NCI-H2196 treated with DMSO at 0.1 percent for 48 hours (cell line): ENCODE measurements around the gene AKT3.
"Not testable (repeated sequence)": the region's sequence is repeated elsewhere in the genome, so short reads cannot be mapped to it uniquely, and the experiment has no call there.

Experiments used
- DNase-seq: peaks from one replicate; lab custom pipeline; 2025; ENCODE audit not compliant: unreplicated experiment; lab: John Stamatoyannopoulos, UW

Gene AKT3

DNA sequence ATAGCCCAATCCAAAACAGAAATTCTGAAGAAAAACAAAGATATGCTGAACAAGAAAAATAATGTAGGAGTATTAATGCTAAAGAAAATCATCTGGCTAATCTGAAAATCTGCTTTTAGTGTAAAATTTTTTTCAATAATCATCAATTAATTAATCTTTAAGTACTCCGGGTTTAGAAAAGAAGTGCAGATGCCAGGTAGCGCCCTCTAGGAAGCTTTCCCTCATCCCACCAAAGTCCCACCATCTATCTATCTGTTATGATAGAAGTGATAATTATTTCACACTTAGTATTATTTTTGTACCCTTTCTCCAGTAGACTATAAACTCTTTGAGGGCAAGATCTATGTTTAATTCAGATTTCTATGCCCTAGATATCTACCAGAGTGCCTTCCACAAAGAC, 240.3 kb downstream of the AKT3 start:
- no peak for DNase-seq

DNA sequence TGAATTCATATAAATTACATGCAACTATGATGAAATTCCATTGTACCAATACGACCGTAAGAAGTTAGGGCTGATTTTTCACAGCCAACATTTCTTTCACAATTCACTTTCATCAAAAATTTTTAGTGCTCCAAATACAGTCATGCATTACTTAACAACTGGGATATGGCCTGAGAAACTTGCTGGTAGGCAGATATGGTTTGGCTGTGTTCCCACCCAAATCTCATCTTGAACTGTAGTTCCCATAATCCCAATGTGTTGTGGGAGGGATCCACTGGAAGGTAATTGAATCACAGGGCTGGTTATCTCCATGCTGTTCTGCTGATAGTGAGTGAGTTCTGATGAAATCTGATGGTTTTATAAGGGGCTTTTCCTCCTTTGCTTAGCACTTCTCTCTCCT, 244.4 kb downstream of the AKT3 start:
- DNase-seq, result no peak

DNA sequence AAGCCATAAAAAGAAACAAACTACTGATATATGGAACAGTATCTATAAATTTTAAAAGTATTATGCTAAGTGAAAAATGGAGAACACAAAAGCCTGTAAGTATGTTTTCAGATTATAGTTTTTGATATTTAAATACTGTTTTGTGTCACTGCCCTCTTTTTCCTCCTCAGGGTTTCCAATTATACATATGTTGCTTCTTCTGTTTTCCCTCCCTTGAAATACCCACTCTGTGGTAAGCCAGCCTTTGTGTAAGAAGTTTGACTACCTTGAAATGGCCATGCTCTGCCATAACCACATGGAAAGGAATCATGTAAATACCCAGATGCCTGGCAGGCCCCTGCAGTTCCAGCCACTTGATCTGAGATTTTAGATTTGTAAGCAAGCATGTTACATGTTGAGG, 248.3 kb downstream of the AKT3 start:
- no peak for DNase-seq

DNA sequence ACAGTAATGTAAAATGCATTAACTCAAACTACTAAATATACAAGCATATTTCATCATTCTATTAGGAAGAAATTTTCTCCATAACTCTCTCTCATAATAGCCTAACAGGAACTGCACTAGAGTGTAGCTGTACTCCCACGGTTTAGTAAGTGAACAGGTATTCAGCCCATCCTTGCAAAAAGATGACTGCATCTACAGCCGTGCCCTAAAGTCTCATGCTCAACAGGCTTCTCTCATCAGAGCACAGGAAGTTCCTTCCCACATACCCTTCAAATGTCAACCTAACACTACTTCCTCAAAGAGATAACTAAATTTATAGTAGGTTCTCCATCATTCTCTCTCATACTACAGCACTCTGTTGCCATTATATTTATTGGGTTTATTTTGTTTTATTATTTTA, 251.6 kb downstream of the AKT3 start:
- DNase-seq, result no peak

DNA sequence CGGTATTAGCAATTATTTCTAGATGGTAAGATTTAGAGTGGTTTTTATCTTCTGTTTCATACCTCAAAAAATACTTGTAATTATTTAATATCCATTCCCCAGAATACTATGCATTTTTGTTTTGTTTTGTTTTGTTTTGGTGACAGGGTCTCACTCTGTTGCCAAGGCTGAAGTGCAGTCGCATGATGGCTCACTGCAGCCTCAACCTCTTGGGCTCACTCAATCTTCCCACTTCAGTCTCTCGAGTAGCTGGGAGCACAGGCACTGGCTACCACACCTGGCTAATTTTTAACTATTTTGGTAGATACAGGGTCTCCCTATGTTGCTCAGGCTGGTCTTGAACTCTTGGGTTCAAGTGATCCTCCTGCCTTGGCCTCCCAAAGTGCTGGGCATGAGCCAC, 252.7 kb downstream of the AKT3 start:
- DNase-seq, result no peak

DNA sequence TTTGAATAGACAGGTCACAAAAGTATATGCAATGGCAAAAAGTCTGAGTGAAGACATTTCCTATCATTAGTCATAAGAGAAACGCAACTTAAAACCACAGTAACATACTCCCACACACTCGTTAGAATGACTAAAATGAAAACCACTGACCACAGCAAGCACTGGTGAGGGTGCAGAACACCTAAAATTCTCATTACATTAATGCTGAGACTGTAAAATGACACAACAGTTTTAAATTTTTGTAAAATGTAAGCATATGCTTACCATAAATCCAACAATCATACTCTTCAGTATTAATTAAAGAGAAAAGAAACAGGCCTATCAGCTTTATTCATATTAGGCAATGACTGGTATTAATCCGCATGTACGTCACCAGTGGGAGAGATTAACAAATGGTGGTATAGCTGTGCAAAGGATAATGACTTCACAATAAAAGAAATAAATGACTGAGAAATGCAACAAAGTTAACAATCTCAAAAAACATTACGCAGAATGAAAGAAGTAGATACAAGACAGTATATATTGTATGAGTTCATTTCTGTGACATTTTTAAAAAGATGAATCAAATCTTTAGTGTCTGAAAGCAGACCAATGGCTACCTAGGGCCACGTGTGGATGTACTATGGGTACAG, 253.5 kb downstream of the AKT3 start:
- no peak for DNase-seq

DNA sequence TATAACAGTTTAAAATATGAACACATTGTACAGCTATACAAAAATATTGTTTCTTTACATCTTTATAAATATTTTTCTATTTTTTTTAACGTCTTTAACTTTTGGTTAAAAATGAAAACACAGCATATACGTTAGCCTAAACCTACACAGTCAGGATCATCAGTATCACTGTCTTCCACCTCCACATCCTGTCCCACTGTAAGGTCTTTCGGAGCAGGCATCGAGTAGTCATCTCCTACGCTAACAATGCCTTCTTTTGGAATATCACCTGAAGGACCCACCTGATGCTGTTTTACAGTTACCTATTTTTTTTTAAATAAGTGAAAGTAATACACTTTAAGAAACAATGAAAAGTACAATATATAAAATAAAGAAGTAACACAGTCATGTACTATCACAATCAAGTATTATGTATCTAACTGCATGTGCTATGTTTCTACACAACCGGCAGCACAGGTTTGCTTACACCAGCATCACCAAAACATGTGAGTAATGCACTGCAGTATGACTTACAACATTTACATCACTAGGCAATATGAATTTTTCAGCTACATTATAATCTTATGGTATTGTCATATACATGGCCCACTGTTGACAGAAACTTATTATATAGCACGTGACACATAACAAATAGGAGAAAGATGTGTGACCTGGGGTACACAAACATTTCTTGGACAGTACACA, 254.4 kb downstream of the AKT3 start:
- no peak for DNase-seq

DNA sequence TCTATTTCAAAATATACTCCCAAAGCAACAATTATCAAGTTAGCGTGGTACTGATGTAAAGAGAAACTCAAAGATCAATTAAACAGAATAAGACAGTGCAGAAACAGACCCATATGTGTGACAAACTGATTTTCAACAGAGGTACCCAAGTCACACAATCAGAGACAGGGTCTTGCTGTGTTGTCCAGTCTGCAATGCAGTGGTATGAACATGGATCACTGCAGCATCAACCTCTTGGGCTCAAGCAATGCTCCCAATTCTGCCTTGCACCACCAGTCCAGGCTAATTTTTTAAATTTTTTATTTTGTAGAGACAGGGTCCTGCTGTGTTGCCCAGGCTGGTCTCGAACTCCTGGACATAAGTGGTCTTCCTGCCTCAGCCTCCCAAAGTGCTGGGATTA, 255.6 kb downstream of the AKT3 start:
- no peak for DNase-seq

DNA sequence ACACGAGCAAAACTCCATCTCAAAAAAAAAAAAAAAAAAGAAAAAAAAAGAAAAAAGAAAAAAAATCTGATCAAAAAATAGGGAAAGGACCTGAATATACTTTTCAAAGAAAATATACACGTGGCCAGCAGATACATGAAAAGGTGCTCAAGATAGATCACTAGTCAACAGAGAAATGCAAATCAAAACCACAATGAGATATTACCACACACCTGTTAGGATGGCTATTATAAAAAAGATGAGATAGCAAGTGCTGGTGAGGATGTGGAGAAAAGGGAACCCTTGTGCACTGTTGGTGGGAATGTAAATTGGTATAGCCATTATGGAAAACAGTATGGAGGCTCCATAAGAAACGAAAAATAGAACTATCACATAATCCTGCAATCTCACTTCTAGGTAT, 260.8 kb downstream of the AKT3 start:
- DNase-seq, result not testable (repeated sequence)

DNA sequence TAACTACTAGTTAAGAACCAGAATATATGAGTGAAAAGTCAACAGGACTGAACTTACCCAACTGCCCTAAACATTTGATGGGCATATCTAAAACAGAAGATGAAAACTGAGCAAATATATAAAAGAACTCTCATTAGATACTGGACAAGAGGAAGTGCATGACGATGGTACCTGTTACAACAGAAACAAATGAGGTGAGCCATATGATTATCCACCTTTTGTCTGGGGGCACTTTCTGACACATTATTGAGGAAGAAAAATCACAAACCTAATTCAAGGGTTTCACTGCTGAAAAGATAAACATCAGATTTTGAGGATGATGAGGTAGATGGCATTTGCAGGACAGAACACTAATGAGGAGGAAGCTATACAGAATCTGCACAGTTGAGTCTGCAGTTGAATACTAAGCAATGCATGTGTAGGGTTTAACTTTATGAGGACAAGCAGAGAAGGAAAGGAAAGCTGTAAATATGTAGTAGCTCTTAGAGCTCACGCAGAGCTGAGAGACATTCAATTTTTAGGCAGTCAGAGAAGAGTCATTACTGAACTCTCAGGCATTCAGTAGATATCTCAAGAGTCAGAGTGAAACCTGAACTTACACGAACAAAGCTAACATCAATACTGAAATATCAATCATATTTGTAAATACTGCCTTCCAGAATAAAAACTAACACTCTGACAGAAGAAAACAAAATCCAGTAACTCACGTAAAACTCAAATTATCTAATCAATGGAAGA, 262.1 kb downstream of the AKT3 start:
- DNase-seq, result no peak

DNA sequence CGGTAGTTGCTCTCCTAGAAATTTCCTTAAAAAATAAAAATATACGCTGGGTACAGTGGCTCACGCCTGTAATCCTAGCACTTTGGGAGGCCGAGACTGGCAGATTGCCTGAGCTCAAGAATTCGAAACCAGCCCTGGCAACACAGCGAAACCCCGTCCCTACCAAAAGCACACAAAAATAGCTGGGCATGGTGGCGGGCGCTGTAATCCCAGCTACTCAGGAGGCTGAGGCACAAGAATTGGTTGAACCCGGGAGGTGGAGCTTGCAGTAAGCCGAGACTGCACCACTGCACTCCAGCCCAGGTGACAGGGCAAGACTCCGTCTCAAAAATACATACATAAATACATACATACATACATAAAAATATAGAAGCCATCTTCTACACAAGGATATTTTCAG, 262.8 kb downstream of the AKT3 start:
- no peak for DNase-seq

DNA sequence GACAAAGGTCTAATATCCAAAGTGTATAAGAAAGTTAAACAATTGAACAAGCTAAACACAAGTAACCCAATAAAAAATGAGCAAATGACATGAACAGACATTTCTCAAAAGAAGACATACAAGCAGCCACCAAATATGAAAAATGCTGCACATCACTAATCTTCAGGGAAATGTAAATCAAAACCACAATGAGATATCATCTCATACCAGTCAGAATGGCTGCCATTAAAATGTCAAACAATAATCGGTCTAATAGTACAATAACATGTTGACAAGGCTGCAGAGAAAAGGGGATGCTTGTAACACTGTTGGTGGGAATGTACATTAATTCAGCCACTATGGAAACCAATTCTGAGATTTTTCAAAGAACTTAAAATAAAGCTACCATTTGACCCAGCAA, 264.1 kb downstream of the AKT3 start:
- DNase-seq, result no peak

DNA sequence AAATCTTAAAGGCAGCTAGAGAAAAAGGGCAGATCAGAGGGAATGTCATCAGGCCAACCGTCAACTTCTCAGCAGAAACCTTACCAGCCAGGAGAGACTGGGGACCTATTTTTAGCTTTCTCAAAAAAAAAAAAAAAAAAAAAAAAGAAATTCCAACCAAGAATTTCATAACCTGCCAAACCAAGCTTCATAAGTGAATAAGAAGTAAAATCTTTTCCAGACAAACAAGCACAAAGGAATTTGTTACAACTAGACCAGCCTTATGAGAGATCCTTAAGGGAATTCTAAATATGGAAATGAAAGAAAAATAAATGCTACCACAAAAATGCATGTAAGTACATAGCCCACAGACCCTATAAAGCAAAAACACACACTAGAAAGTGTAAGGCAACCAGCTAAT, 267.7 kb downstream of the AKT3 start:
- no peak for DNase-seq

DNA sequence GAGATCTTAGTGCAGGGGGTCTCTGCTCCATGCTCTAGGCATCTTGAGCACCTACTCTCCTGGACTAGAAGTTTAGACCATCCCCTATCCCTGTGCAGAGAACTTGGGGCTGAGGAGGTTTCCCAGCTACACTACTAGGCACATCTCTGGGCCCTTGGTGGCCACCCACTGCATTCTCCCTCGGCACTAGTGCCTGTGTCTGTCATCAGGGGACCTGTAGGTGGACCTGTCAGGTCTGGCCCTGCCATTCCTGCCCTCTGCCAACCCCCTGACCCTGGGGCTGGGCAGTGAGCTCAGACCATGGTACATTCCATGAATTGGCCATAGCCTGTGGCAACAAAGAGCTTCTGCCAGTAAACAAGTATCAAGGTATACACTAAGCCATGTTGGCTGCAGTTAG, 269.1 kb downstream of the AKT3 start:
- no peak for DNase-seq

DNA sequence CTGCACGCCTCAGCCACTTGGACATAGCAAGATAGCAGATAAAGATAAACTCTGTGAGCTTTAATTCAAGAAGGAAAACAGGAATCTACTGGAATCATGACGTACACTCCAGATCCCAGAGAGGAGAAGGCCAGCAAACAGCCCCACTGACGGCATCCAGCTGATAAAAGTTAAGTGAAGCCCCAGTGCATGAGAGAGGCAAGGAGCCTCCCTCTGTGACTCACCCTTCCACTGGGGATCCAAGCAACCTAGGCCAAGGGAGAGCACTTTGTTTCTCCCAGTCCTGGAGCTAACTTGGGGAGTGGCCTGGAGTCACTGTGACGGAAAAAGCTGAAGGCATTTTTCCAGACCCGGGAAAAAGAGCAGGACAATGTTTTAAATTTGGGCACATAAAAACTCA, 270.0 kb downstream of the AKT3 start:
- no peak for DNase-seq

DNA sequence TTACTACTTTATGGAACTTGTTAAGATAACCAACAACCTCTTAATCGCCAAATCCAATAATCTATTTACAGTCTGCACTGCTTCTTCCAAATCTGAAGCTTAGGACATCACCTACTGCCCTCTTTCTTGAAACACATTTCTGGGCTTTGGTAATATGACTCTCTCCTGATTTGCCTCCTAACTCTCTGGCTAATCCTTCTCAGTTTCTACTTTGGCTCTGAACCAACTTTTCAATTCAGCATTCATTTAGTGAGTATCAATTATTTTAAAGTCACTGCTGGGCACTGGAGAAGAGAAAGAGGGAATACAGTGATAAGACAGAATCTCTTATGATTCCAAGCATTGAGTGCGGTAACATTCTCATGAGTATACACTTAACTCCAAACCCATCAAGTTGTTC, 275.0 kb downstream of the AKT3 start:
- no peak for DNase-seq

DNA sequence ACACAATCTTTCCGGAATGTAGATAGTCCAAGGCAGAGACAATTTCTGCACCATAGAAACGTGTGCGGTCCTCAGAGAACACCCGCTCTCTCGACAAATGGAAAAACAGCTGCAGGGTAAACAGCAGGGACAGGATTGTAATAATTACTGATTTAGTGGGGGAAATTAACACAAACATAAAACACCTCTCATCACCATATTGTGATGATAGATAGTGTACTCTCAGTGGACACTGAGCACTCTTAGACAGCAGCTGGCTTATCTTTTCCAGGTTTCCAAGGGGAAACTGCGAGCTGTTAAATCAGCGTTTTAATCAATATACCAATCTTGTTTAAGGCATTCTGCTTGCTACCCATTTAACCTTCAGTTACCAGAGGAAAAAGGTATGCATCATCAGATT, 277.1 kb downstream of the AKT3 start:
- no peak for DNase-seq

DNA sequence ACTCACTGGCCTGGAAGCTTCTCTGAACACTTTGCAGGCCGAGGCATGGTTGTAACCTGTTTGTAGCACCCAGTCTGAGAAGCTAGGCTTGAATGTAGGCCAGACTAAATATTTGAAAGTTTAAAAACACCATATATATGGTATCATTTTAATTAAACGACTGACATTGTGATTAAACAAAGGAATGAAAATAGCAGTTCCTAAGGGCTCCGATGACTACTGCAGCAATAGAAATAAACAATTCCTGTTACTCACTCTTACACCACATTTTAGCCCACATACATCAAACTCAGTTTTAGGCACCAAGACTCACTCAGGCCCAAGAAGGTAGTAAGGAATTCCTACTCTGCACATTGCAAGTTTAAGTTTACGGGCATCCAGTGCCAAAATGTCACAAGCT, 281.2 kb downstream of the AKT3 start:
- no peak for DNase-seq

DNA sequence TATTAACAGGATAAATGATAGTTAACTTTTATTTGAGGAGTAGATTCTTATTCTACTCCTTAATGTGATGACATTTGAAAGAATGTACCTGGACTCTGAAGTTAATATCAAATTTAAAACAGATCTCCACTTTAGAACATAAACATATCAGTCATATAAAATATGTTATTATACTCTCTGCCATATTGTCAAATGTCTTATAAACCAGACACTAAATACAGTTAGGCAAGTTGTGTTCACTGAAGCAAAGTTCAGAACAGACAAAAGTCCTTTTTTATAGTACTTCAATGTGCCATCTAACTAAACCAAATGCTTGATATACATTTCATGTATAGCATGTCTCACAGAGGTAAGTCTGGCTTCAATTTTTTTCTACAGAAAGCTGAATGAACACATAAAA, 285.2 kb downstream of the AKT3 start:
- DNase-seq, result no peak

DNA sequence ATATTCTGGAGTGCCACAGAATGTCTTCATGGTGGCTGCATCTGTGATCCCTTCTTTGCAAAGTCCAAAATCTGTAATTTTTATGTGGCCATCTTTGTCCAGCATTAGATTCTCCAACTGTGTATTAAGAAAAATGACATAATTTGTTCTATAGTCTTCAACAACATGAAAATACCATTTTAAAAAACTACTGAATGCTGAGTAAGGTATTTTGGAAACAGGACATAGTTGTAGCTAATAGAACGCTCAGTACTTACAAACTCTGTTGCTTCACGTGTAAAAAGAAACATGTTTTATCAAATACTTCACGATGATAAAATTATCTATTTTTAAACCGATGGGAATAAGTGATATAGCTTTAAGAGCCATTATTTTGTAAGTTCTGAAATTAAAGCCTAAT, 286.3 kb downstream of the AKT3 start:
- DNase-seq, result no peak

DNA sequence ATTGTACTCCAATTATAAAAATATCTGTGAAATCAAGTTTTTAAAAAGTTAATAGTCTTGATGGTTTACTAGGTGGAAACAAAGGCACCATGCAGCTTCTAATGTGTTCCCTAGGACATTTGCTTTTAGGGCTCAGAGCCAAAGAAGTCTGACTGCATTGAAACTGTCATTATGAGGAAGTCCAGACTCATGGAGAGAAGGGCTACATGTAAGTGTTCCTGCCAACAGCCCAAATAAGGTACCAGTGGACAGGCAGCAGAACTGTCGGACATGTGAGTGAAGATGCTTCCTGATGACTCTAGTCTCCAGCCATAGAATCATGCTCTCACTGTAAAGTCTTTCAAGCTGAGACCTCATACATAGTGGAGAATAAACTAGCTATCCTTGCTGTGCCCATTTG, 287.6 kb downstream of the AKT3 start:
- no peak for DNase-seq

DNA sequence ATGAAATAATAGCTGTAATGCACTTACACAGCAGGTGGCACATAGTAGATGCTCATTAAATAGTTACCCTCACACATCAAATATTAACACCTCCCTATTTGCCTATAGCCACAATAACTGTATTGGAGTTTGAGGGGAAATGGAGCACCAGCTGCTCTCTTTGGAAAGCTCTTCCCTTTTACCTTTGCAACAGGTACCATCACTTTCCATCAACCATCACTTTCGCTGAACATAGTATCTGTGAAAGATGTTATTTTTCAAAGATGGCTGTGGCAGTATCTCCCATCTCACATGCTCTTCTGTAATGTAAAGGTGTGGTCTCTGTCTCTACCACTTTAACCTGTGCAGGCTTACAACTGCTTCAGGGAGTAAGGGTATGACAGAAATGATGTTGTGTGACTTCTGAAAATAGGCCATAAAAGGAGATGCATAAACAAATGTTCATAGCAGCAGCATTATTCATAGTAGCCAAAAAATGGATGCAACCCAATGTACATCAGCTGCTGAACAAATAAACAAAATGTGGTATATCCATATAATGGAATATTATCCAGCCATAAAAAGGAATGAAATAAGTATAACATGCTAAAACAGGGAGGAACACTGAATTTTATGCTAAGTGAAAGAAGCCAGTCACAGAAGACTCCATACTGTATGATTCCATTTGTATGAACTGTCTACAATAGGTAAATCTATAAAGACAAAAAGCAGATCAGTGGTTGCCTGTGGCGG, 288.3 kb downstream of the AKT3 start:
- no peak for DNase-seq
